B cell (primary cell): Measurements from ENCODE around the gene MRPS6. TPM values are rescaled to one million over a fixed set of nuclear protein-coding genes. Genes with fewer than 3 reads are reported as not detected.

Experiments used
- ATAC-seq: fragments of 200-7000 bp; cut with Tn5 transposase; one replicate; pipeline ENCODE4 v1.10.0; 2021; ENCODE audit warnings: low read depth, mild to moderate bottlenecking, moderate number of reproducible peaks, moderate library complexity
- CTCF ChIA-PET: fragments of 350-600 bp; sonication (Branson Sonifier 250); formaldehyde crosslinking; loops from one replicate; lab custom pipeline; 2021; ENCODE audit warnings: antibody characterized with exemption, inconsistent platforms; lab: Charles Lee
- POLR2A ChIA-PET: fragments of 350-600 bp; sonication (Branson Sonifier 250); formaldehyde crosslinking; loops from one replicate; lab custom pipeline; 2021; ENCODE audit warnings: antibody characterized with exemption; lab: Charles Lee
- DNase-seq: peaks from one replicate; pipeline ENCODE4 v3.0.0; 2013
- H2AFZ ChIP-seq: 2 replicates; pipeline ENCODE4 v1.6.1; 2012; ENCODE audit warnings: mild to moderate bottlenecking, low read depth, low read length; ENCODE audit not compliant: insufficient read depth, poor library complexity, severe bottlenecking
- H3K27ac ChIP-seq, 2 donors: 1 replicate in 1 of 2; 2 replicates in 1 of 2; pipeline ENCODE4 v1.5.1; 2012 to 2013; ENCODE audit warnings: low read length in 2 of 2, mild to moderate bottlenecking in 2 of 2, moderate library complexity in 1 of 2
- H3K27me3 ChIP-seq, 4 experiments: fragments of 200-600 bp in 1 of 4; sonication (generic) in 1 of 4; replicated peaks in 1 of 4; 1 replicate in 2 of 4; 2 replicates in 2 of 4; pipeline versions ENCODE4 v1.6.1 to v1.7.0; 2013 to 2016; ENCODE audit warnings: low read length in 3 of 4, mild to moderate bottlenecking in 2 of 4, mixed read lengths in 1 of 4, moderate library complexity in 1 of 4; ENCODE audit not compliant: insufficient read depth in 4 of 4, control insufficient read depth in 3 of 4; ENCODE audit errors: control extremely low read depth in 1 of 4
- H3K36me3 ChIP-seq, 2 experiments: replicated peaks in 1 of 2; 1 replicate in 1 of 2; 2 replicates in 1 of 2; pipeline versions ENCODE4 v1.6.1 to v1.7.1; 2013; ENCODE audit warnings: low read length in 1 of 2; ENCODE audit not compliant: insufficient read depth in 2 of 2, control insufficient read depth in 1 of 2; ENCODE audit errors: control extremely low read depth in 1 of 2, extremely low read depth in 1 of 2
- H3K4me1 ChIP-seq, 2 donors: fragments of 200-600 bp in 1 of 2; sonication (generic) in 1 of 2; 1 replicate in 1 of 2; 2 replicates in 1 of 2; pipeline versions ENCODE4 v1.5.1 to v1.6.1; 2013 to 2017; ENCODE audit warnings: low read length in 2 of 2; ENCODE audit not compliant: control insufficient read depth in 2 of 2, insufficient read depth in 2 of 2
- H3K4me2 ChIP-seq: replicated peaks from 2 replicates; pipeline ENCODE3; 2012; ENCODE audit warnings: mild to moderate bottlenecking, low read depth, low read length; ENCODE audit not compliant: poor library complexity, severe bottlenecking
- H3K4me3 ChIP-seq, 5 experiments: fragments of 200-600 bp in 1 of 5; sonication (generic) in 1 of 5; 1 replicate in 3 of 5; 2 replicates in 2 of 5; pipeline versions ENCODE4 v1.5.1 to v1.7.0; 2011 to 2016; ENCODE audit warnings: low read length in 4 of 5, mild to moderate bottlenecking in 4 of 5, low read depth in 2 of 5, control low read depth in 1 of 5, moderate library complexity in 1 of 5; ENCODE audit not compliant: insufficient read depth in 1 of 5; ENCODE audit errors: control extremely low read depth in 1 of 5, extremely low read depth in 1 of 5
- H3K79me2 ChIP-seq: fragments of 200-600 bp; sonication (generic); one replicate; pipeline ENCODE4 v1.6.0; 2016; ENCODE audit warnings: low read length; ENCODE audit not compliant: control insufficient read depth, insufficient read depth
- H3K9ac ChIP-seq: fragments of 200-600 bp; sonication (generic); 2 replicates; pipeline ENCODE4 v1.6.1; 2017; ENCODE audit warnings: mild to moderate bottlenecking, low read length, moderate library complexity
- H3K9me3 ChIP-seq, 3 donors: one replicate each; pipeline versions ENCODE4 v1.6.1 to v1.7.1; 2013; ENCODE audit warnings: low read length in 2 of 3; ENCODE audit not compliant: control insufficient read depth in 2 of 3, insufficient read depth in 1 of 3; ENCODE audit errors: control extremely low read depth in 1 of 3
- H4K20me1 ChIP-seq: 2 replicates; pipeline ENCODE4 v1.6.0; 2012; ENCODE audit warnings: mild to moderate bottlenecking, low read length; ENCODE audit not compliant: insufficient read depth, control insufficient read depth, poor library complexity, severe bottlenecking
- H3K27ac Mint-ChIP-seq: one replicate; pipeline ENCODE4 v1.8.0; 2021; ENCODE audit warnings: mixed read lengths
- H3K27me3 Mint-ChIP-seq: one replicate; pipeline ENCODE4 v1.8.0; 2021; ENCODE audit warnings: mixed read lengths
- H3K4me1 Mint-ChIP-seq: one replicate; pipeline ENCODE4 v1.8.0; 2021; ENCODE audit warnings: mixed read lengths
- H3K4me3 Mint-ChIP-seq: one replicate; pipeline ENCODE4 v1.8.0; 2021; ENCODE audit warnings: mixed read lengths
- H3K9me3 Mint-ChIP-seq: one replicate; pipeline ENCODE4 v1.8.0; 2022; ENCODE audit warnings: mixed read lengths; ENCODE audit not compliant: insufficient read depth
- CTCF ChIP-seq: fragments of 200-600 bp; IDR thresholded peaks from one replicate; pipeline ENCODE4 v1.8.0; 2022; ENCODE audit warnings: antibody characterized with exemption, mild to moderate bottlenecking
- EZH2 ChIP-seq: IDR thresholded peaks from 2 replicates; pipeline ENCODE4 v1.6.1; 2012; ENCODE audit warnings: borderline replicate concordance, low read depth, mild to moderate bottlenecking, moderate library complexity, low read length; ENCODE audit not compliant: insufficient read depth, poor library complexity, severe bottlenecking
- WGBS: methylation state at CpG from one replicate; pipeline ENCODE4 v1.1.5; 2013; ENCODE audit warnings: missing lambda C conversion rate; ENCODE audit not compliant: insufficient coverage; 5-methylcytosine and 5-hydroxymethylcytosine counted together
- intact Hi-C: fragments of 100-400 bp; cut with micrococcal nuclease; formaldehyde crosslinking; loops from one replicate; pipeline ENCODE4 v1.10.0; 2022
- polyA plus RNA-seq: library from polyadenylated mRNA; depleted of rRNA; stranded (reverse); fragments of >200 nt; gene quantifications from 2 replicates; pipeline ENCODE4 v1.2.3, GENCODE V29; 2012
- total RNA-seq, 2 donors: library from RNA; stranded (reverse); fragments of 120-200 nt in 1 of 2; gene quantifications; 1 replicate in 1 of 2; 2 replicates in 1 of 2; pipeline versions ENCODE4 v1.2.3 to v1.2.4, GENCODE V29; 2013 to 2022

The MRPS6 gene
- total and polyA plus RNA-seq, 2 donors (not counting 1 experiment from before 2014, with no cell fraction given): 15.7 to 37.9 TPM

- H3K4me1 Mint-ChIP-seq: peaks cover 35% of the 10 kb centered on the region
- Histone ChIP-seq H2AFZ (no peak overlapping the region), H3K9me3 (peaks cover 0 to 5% (median 0%) of the 10 kb centered on the region in 3 donors), H3K9ac (no peak overlapping the region), H3K36me3 (peaks cover 2 to 51% of the 10 kb centered on the region in 2 experiments), H4K20me1 (peaks cover 37% of the 10 kb centered on the region), H3K4me2 (no peak overlapping the region), H3K27me3 (no peaks in the 10 kb centered on the region), H3K4me3 (no peak overlapping the region), H3K4me1 (peaks cover 0 to 5% of the 10 kb centered on the region in 2 donors), H3K27ac (no peak overlapping the region), H3K79me2 (peaks cover 76% of the 10 kb centered on the region)
- 100% methylated on average over 4 of the region's 6 CpGs for WGBS
- POLR2A ChIA-PET: no interaction called here
- DNase-seq (no peak), ATAC-seq (no peak)
- H3K27me3 Mint-ChIP-seq: no peaks in the 10 kb centered on the region
- H3K4me3 Mint-ChIP-seq: no peak overlapping the region
- CTCF ChIA-PET: interaction anchor here (1.1 to 1.5 kb wide), 2 partner anchors 7 to 204 kb away, joined by 3 to 5 read pairs; no protein-coding TSS in a partner anchor
- no peaks in the 10 kb centered on the region for H3K9me3 Mint-ChIP-seq
- TF ChIP-seq EZH2 (no peak), CTCF (no peak)
- intact Hi-C loops: no loop called here
- H3K27ac Mint-ChIP-seq: no peak overlapping the region
Measured at GRCh38 chr21:34128124-34128523, 54.7 kb downstream of the MRPS6 start.

DNA sequence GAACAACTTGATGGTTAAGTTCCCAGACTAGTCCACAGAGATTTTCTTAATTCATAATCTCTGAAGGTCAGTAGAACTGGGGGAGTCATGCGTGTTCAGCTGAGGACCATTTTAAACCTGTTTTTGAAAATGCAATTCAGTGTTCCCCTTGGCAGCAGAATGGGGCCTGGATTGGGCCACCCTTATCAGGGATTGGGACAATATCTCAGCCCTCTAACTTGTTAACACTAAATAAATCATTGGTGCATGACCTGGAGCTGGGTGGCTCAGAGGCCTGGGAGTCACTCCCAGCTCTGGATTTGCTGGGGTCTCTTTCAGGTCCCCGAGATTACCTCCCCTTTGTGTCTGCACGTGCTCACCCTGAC is 55.3 kb downstream of the MRPS6 start:
- Mint-ChIP-seq H3K27me3 (no peaks in the 10 kb centered on the region), H3K4me3 (no peak overlapping the region), H3K4me1 (peaks cover 41% of the 10 kb centered on the region), H3K27ac (no peak overlapping the region), H3K9me3 (no peaks in the 10 kb centered on the region)
- Histone ChIP-seq H3K9ac (no peak overlapping the region), H3K27ac (no peak overlapping the region), H3K79me2 (peaks cover 76% of the 10 kb centered on the region), H2AFZ (no peak overlapping the region), H3K9me3 (peaks cover 0 to 5% (median 0%) of the 10 kb centered on the region in 3 donors), H4K20me1 (peaks cover 36% of the 10 kb centered on the region), H3K27me3 (no peaks in the 10 kb centered on the region), H3K4me2 (no peak overlapping the region), H3K4me1 (peaks cover 0 to 5% of the 10 kb centered on the region in 2 donors), H3K4me3 (no peak overlapping the region), H3K36me3 (peaks cover 2 to 53% of the 10 kb centered on the region in 2 experiments)
- ChIA-PET CTCF (interaction anchor here (1.1 to 1.5 kb wide), 2 partner anchors 8 to 204 kb away, joined by 3 to 5 read pairs; no protein-coding TSS in a partner anchor), POLR2A (no interaction called here)
- DNase-seq (no peak), ATAC-seq (no peak)
- TF ChIP-seq CTCF: no peak
- TF ChIP-seq EZH2: no peak
- intact Hi-C loops: no loop called here
- WGBS: 100% methylated on average over 1 of the region's 3 CpGs
